HG02885 (cell line): ENCODE data around the gene VPREB3.

Source experiments
- ATAC-seq: cut with Tn5 transposase; IDR thresholded peaks from one replicate; pipeline ENCODE4 v1.9.1; 2021; ENCODE audit warnings: mild to moderate bottlenecking; ENCODE audit not compliant: unreplicated experiment, poor library complexity

Gene VPREB3

GRCh38 chr22:23767673-23768548 is 13.7 kb upstream of the VPREB3 start, which contains the start of gene CHCHD10:
TSS of gene CHCHD10 (minus strand) at chr22:23767972. CDS start at chr22:23767874, 98 bp downstream.
- ATAC-seq: peak; percentile 60

GRCh38 chr22:23767303-23767672 is 13.1 kb upstream of the VPREB3 start:
- no peak for ATAC-seq

GRCh38 chr22:23764899-23765881 is 11.0 kb upstream of the VPREB3 start:
- ATAC-seq: no peak

GRCh38 chr22:23763954-23764353 is 9.7 kb upstream of the VPREB3 start:
- no peak for ATAC-seq

GRCh38 chr22:23763579-23763945 is 9.3 kb upstream of the VPREB3 start:
- no peak for ATAC-seq

- ATAC-seq: no peak
Measured at GRCh38 chr22:23762842-23763578, 8.8 kb upstream of the VPREB3 start, which contains the start of gene C22orf15. TSS of gene C22orf15 (plus strand) at chr22:23762990. CDS start at chr22:23763307, 317 bp downstream.

- no peak for ATAC-seq
Measured at GRCh38 chr22:23760056-23760455, 5.8 kb upstream of the VPREB3 start.

- no peak for ATAC-seq
Measured at GRCh38 chr22:23759566-23759965, 5.3 kb upstream of the VPREB3 start.

- ATAC-seq: no peak
Measured at GRCh38 chr22:23756891-23757290, 2.7 kb upstream of the VPREB3 start.

GRCh38 chr22:23755711-23756110 is 1.5 kb upstream of the VPREB3 start:
- ATAC-seq: no peak

- ATAC-seq: no peak
Measured at GRCh38 chr22:23754980-23755636, 883 bp upstream of the VPREB3 start.

GRCh38 chr22:23753385-23753784 is 840 bp downstream of the VPREB3 start:
- ATAC-seq: no peak

- no peak for ATAC-seq
Measured at GRCh38 chr22:23752750-23753149, 1.5 kb downstream of the VPREB3 start.

GRCh38 chr22:23752090-23752691 is 2.0 kb downstream of the VPREB3 start:
- no peak for ATAC-seq

- ATAC-seq: peak; percentile 12
Measured at GRCh38 chr22:23751441-23751996, 2.7 kb downstream of the VPREB3 start.

GRCh38 chr22:23750714-23751440 is 3.3 kb downstream of the VPREB3 start, which contains the start of gene ZNF70:
TSS of gene ZNF70 (minus strand) at chr22:23751112. CDS start at chr22:23745140, 5,972 bp downstream.
- ATAC-seq: peak; percentile 78

- ATAC-seq: no peak
Measured at GRCh38 chr22:23750367-23750713, 3.9 kb downstream of the VPREB3 start.

GRCh38 chr22:23749841-23750301 is 4.4 kb downstream of the VPREB3 start:
- ATAC-seq: no peak
